Stimulated activated CD4-positive, alpha-beta T cell treated with anti-CD3 and anti-CD28 coated beads, TNF-alpha, amount 100 ng/mL, for 24 hours (primary cell): ENCODE measurements around the gene SDC1.
"Not testable (repeated sequence)": the region's sequence is repeated elsewhere in the genome, so short reads cannot be mapped to it uniquely, and the experiment has no call there.

ENCODE experiments used
- DNase-seq, 3 experiments: peaks; one replicate each; pipeline ENCODE4 v3.0.0-alpha.2; 2020; ENCODE audit warnings: low read depth in 3 of 3

Gene SDC1

DNA sequence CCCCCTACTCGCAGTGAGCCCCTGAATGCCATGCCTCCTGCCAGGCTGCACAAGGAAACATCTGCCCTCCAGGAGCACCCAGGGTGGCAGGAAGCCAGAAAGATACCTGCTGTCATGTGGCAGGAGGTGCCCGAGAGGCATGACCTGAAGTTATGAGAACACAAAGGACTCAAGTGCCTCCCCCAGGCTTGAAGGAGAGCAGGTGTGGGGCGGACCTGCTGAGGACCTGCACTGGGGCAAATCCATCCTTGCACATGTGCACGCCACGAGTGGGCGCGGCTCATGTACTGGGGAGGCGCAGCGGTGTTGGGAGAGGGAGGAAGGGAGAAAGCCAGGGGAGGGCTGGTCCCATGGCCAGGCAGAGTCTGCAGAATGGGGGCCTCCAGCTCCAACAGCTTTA is 26.9 kb downstream of the SDC1 start:
- no peak for DNase-seq

- no peak for DNase-seq
Measured at GRCh38 chr2:20197192-20197591, 27.7 kb downstream of the SDC1 start.

DNA sequence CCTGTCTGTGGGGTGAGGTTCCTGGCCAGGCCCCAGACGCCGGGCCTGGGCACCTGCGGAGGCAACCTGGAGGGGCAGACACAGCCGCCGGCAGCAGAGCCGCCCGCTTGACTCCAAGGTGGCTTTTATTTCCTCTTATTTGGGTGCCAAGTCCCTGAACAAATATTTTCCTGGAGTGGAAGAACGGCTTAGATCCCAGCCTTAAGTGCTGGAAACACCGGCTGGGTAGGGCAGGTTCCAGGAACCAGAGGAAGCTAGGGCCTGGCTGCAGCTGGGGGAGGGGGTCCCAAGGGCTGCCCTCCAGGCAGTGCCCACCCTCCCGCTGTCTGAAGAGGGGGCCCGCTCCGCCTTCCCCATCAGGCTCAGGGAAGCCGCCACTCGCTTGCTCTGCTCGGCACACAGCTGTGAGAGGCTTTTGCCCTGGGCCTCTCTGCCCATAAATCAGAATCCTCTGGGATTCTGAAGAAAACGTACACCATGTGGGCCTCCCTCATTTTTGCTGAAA is 28.2 kb downstream of the SDC1 start:
- DNase-seq, result no peak

- DNase-seq, result no peak
Measured at GRCh38 chr2:20196053-20196656, 28.8 kb downstream of the SDC1 start.

DNA sequence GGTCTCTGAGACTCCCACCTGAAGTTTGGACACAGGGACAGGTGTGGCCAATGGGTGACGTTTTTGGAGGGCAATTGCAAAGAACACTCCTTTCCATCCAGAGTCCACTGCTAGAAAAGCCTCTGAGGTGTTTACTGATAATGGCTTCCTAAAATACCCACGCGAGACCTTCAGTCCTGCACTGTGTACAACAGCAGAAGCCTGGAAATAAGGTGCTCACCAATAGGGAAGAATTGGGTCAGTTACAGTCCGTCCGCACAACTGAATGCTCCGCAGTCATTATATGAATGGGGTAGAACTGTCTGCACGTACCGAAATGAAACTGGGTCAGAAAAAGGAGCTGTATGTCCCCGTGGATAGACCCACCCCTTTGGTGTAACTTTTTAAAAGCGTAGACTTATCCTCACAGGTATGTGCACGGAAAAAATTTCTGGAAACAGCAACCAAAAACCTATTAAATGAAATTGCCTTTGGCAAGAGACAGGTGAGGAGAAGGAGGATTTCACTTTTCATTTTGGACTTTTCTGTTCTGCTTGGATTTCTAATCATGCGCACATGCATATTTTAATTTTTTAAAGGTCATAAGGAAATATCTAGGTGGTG is 29.4 kb downstream of the SDC1 start:
- no peak for DNase-seq

DNA sequence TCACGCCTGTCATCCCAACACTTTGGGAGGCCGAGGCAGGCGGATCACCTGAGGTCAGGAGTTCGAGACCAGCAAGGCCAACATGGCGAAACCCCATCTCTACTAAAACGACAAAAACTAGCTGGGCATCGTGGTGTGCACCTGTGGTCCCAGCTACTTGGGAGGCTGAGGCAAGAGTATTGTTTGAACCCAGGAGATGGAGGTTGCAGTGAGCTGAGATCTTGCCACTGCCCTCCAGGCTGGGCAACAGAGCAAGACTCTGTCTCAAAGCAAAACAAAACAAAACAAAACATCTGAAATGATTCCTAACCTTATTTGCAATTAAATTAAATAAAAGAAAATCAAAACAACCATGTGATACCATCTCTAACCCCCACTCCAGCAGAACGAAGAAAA is 29.9 kb downstream of the SDC1 start:
- DNase-seq, result not testable (repeated sequence)

GRCh38 chr2:20194097-20195015 is 30.6 kb downstream of the SDC1 start:
- no peak for DNase-seq

GRCh38 chr2:20193185-20193584 is 31.7 kb downstream of the SDC1 start:
- no peak for DNase-seq

GRCh38 chr2:20192781-20193180 is 32.1 kb downstream of the SDC1 start:
- DNase-seq, result no peak

DNA sequence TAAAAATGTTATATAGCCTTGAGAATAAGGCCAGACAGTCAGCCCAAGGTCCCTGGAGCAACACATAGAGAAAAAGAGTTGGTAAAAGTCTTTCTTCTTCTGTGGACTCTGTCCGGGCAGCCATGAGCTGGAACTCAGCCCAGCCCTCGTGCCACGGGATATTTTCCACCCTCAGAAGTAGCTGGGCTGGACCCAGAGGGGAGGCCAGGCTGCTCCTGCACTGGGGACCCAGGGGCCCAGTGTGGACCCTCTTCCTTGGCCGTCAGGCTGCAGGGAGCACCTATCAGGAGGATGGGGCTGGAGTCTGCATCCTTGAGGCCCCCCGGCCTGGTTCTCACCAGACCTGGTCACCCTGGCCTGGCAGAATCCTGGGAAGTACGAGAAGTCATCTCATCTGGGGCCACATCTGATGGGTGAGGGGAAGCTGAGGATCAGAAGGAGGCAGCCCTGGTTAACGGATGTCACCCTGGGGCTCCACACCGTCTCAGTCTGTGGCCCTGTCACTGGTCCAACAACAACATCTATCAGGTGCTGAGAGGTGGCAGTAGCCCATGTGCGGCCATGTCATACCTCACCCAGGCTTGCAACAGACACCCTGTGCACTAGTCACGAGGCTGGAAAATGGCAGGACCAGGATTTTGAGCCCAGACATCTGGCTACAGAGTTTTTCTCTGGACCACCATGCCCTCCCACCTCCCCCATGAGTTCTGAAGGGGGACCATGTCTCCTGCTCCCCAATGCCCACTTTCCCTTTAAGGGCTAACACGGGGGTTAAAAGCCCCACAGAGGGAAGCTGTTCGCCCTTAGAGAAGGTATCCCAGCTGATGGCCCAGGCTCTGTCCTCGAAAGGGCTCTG is 33.0 kb downstream of the SDC1 start:
- no peak for DNase-seq

DNA sequence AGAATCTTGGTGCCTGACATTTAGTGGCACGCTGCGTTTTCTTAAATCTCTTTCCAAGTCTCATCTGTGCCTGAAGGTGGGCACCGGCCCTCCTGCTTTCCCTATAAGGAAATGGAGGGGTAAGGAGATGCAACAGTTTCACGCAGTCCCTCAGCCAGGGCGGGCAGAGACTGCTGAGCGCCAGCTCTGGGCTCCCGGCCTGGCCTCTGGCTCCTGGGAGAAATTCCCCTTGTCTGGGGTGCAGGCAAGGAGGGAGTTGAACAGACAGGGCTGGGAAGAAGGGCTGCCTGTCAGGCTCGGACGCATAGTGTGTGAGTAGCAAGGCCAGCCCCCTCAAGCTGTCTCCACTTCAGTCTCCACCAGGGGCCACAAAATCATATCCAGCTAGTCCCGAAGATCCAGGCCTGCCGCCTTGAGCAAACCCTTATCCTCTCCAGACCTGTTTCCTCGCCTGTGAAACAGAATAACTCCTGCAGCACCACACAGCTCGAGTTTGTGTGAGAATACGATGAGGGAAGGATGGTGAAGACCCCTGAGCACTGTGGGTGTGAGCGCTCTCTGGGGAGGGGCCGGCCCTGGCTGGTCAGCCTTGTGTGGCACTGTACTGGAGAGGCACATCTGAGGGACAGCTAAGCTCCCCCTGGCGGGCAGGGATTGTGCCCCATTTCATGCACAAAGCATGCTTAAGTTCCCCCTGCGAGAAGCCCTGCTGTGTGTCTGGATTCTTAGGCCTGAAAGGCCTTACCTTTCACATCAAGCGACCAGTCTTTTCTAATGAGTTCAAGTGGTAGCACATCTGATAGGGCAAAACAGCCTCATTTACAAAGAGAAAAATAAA is 33.8 kb downstream of the SDC1 start:
- no peak for DNase-seq

DNA sequence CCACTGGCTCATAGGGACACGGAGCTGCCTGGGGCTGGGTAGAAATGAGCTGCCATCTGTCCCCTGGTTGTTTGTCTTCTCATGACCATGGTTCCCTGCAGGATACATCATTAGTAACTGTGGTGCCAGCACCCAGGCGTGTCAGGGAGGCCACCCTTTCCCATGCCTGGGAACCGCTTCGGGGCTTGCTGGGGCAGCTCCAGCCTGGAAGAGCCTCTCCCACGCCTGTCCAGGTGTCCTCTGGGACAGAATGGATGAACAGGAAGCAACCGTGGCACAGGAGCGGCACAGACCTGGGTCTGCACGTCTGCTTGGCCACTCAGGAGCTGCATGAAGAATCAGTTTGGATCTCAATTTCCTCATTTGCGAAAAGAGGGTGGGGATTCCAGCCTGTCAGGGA is 34.8 kb downstream of the SDC1 start:
- DNase-seq, result no peak

GRCh38 chr2:20189299-20189931 is 35.5 kb downstream of the SDC1 start:
- no peak for DNase-seq

- no peak for DNase-seq
Measured at GRCh38 chr2:20188851-20189250, 36.1 kb downstream of the SDC1 start.

DNA sequence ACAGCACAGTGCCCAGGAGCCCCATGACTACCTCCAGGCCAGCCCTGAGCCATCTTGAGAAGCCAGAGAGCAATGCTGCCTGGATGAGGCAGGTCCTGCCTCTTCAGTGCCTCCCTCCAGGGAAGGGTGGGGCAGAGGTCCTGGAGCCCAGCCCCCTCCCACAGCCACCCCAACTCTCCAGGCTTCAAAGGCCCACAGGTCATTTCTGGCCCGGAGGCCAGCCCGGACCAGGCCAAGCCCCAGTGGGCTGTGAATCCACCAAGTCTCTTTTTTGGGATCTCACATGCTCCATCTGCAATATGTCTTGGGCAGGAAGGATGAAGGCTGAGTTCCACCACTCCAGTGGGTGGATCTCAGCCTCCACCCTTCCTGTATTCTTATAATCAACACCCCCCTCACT is 36.7 kb downstream of the SDC1 start:
- no peak for DNase-seq

DNA sequence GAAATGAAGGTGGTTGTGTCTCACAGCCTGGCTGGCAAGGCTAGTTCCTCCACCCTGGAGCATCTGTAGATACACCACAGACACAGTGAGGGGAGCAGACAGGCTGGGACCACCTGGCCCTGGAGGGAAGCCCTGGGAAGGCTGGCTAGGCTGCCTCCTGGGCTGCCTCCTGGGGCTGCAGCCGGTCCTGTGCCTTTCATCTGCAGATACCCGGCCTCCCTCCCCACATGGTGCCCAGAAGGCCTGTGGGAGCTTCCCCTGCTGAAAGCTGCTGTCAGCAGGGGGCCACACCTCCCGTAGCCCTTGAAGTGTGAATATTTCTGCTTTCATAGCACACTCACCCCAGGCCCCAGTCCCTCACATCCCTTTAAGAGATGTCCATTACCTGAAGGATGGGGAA is 37.6 kb downstream of the SDC1 start:
- no peak for DNase-seq

- no peak for DNase-seq
Measured at GRCh38 chr2:20186855-20187187, 38.1 kb downstream of the SDC1 start.

- DNase-seq, result no peak
Measured at GRCh38 chr2:20186078-20186854, 38.7 kb downstream of the SDC1 start.

- DNase-seq, result no peak
Measured at GRCh38 chr2:20185176-20186022, 39.5 kb downstream of the SDC1 start.
